ENCODE data around the gene MAPK7. TPM values are rescaled to one million over a fixed set of nuclear protein-coding genes. Genes with fewer than 3 reads are reported as not detected.

Gene MAPK7
- polyA plus RNA-seq, 2 of the 4 experiments (the other 2 are of a cell fraction) = 7.2 to 25.8 TPM

DNA sequence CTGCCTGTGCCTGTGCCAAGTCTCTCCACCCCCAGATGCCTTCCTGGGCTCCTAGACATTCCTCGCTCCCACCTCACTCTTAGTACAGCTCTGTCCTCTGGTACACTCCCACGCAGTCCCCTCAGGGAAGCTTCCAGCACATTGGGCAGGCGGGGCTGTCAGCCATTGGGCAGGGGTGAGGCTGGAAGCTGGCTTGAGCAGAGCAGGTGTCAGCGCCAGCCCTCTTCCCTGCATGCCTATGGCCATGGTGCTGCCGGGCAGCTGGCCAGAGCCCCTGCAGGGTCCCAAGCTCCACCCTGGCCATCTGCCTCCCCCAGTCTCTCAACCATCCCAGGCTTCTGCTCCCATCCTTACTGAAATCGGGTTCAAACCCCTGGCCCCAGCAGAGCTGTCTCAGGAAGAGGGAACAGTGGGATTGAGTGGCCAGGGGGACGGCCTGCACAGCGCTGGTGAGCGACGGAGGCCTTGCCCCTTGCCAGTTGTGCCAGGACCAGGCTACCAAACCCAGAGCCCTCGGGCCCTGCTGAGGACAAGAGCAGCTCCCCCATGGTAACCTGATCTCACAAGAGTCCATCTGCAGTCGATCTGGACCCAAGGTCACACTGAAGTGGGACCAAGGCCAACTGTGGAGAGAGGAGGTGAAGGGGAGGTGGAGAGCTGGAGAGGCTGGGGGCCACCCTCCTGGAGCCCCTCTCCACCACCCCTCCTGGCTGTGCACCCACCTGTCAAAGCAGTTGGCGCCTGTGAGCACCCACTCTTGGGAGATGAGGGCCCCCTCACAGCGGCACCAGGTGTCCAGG lies 13.4 kb upstream of the MAPK7 start:
- ChIA-PET POLR2A (interaction anchor here (1.8 kb wide), 1 partner anchor 13 kb away, joined by 15 read pairs; the partner anchor contains the start of gene MAPK7), CTCF (interaction anchor here (0.9 to 14.6 kb wide), 15 partner anchors 8 to 399 kb away, joined by 3 to 362 read pairs (median 6); partner anchors contain the start of genes MAPK7 and MFAP4)
- TF ChIP-seq CEBPB (IDR thresholded peaks at IDR 0.05) (no peak), TP53 (CRISPR knock-in tag; IDR thresholded peaks at IDR 0.05) (no peak), RAD21 (conservative IDR thresholded peaks at IDR 0.05 in 1 of 2, IDR thresholded peaks at IDR 0.05 in 1 of 2) (no peak), POLR2AphosphoS2 (conservative IDR thresholded peaks at IDR 0.05; ENCODE audit: low read length) (no peak)
- peak overlapping the region in 1 of 2 experiments; percentile 6; a peak in 1 of 6 replicates for H3K27ac ChIP-seq
- 80% methylated on average over 14 of the region's 14 CpGs for WGBS (ENCODE audit: missing lambda C conversion rate)
- no peak for ATAC-seq
- H3K4me1 ChIP-seq = peaks cover 30% of the 10 kb centered on the region
- H3K4me2 ChIP-seq = no peak overlapping the region
- no peak for DNase-seq (ENCODE audit: low read depth in 1 of 2, low spot score in 1 of 2)
- no peak overlapping the region for H3K4me3 ChIP-seq
- H3K9me3 ChIP-seq = no peaks in the 10 kb centered on the region
- FAIRE-seq = no peak

GRCh38 chr17:19365499-19365817 lies 12.8 kb upstream of the MAPK7 start:
- Histone ChIP-seq H3K4me3 (no peak overlapping the region), H3K4me2 (no peak overlapping the region), H3K9me3 (no peaks in the 10 kb centered on the region), H3K4me1 (peaks cover 30% of the 10 kb centered on the region), H3K27ac (no peak overlapping the region; a peak in 1 of 6 replicates)
- ATAC-seq (no peak), FAIRE-seq (no peak), DNase-seq (ENCODE audit: low read depth in 1 of 2, low spot score in 1 of 2) (no peak)
- ChIA-PET CTCF (interaction anchor here (0.6 to 14.6 kb wide), 14 partner anchors 8 to 399 kb away, joined by 3 to 362 read pairs (median 4); partner anchors contain the start of gene MAPK7), POLR2A (interaction anchor here (1.8 kb wide), 1 partner anchor 12 kb away, joined by 15 read pairs; the partner anchor contains the start of gene MAPK7)
- TF ChIP-seq JUN (IDR thresholded peaks at IDR 0.05) (no peak), NFE2L2 (conservative IDR thresholded peaks at IDR 0.05; ENCODE audit: low read length) (no peak), ESRRA (IDR thresholded peaks at IDR 0.05; ENCODE audit: borderline replicate concordance, low read length) (no peak), FOSL2 (IDR thresholded peaks at IDR 0.05) (no peak), FOSL2 (CRISPR knock-in tag; IDR thresholded peaks at IDR 0.05) (no peak), HOXA7 (CRISPR knock-in tag; IDR thresholded peaks at IDR 0.05) (no peak), RARB (CRISPR knock-in tag; IDR thresholded peaks at IDR 0.05) (no peak), KDM5A (IDR thresholded peaks at IDR 0.05) (no peak), FOXS1 (CRISPR knock-in tag; IDR thresholded peaks at IDR 0.05) (no peak), PHF8 (IDR thresholded peaks at IDR 0.05; ENCODE audit: borderline replicate concordance, low read depth) (no peak), MAX (IDR thresholded peaks at IDR 0.05) (no peak), SMC3 (IDR thresholded peaks at IDR 0.05) (no peak), GATA3 (IDR thresholded peaks at IDR 0.05; ENCODE audit: borderline replicate concordance) (no peak)
- TF ChIP-seq, protein P1, sequence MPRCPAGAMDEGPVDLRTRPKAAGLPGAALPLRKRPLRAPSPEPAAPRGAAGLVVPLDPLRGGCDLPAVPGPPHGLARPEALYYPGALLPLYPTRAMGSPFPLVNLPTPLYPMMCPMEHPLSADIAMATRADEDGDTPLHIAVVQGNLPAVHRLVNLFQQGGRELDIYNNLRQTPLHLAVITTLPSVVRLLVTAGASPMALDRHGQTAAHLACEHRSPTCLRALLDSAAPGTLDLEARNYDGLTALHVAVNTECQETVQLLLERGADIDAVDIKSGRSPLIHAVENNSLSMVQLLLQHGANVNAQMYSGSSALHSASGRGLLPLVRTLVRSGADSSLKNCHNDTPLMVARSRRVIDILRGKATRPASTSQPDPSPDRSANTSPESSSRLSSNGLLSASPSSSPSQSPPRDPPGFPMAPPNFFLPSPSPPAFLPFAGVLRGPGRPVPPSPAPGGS (IDR thresholded peaks at IDR 0.05) = no peak
- WGBS (ENCODE audit: missing lambda C conversion rate) = 81% methylated on average over 4 of the region's 4 CpGs

DNA sequence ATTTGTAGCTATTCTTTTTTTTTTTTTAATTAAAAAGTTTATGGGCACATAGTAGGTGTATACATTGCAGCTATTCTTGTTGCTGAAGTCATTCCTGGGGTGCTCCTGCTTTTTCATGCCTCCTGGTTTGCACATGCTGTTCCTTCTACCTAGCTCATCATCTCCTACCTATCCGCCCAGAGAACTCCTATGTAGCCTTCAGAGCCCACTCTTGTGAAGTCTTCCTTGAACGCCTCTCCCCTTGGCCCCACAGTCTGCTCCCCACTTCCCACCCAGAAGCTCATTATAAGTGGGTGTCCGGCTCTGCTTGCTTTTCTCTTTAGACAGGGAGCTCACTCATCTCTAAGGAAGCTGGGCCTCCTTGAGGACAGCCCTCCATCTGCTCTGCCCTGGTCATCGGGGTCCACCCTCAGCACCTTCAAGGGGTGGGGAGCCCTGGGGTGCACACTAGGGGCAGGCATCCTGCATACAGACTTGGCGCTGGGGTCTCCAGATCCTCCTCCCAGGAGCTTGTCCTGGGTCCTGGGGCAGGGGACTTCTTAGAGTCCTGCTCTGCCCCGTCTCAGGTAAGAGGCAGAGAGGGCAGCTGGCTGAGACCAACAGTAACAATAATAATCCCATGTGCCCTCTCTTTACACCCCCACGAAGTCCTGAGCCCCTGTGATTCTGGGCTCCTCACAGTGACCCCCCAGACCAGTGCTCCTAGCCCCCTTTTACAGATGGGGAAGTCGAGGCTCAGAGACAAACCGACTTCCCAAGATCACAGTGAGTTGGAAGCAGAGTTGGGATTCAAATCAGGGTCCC lies 12.3 kb upstream of the MAPK7 start:
- POLR2A ChIA-PET = interaction anchor here (0.8 to 1.8 kb wide), 2 partner anchors 12 kb away, joined by 4 to 15 read pairs; partner anchors contain the start of gene MAPK7
- TF ChIP-seq, protein P2, sequence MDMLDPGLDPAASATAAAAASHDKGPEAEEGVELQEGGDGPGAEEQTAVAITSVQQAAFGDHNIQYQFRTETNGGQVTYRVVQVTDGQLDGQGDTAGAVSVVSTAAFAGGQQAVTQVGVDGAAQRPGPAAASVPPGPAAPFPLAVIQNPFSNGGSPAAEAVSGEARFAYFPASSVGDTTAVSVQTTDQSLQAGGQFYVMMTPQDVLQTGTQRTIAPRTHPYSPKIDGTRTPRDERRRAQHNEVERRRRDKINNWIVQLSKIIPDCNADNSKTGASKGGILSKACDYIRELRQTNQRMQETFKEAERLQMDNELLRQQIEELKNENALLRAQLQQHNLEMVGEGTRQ (IDR thresholded peaks at IDR 0.05) = no peak
- TF ChIP-seq JUNB (IDR thresholded peaks at IDR 0.05) (no peak), CHD2 (IDR thresholded peaks at IDR 0.05; ENCODE audit: low read length, partially characterized antibody) (no peak), POLR2A (IDR thresholded peaks at IDR 0.05; ENCODE audit: low read length) (no peak), CEBPB (IDR thresholded peaks at IDR 0.05) (no peak)
- TF ChIP-seq, protein P3, sequence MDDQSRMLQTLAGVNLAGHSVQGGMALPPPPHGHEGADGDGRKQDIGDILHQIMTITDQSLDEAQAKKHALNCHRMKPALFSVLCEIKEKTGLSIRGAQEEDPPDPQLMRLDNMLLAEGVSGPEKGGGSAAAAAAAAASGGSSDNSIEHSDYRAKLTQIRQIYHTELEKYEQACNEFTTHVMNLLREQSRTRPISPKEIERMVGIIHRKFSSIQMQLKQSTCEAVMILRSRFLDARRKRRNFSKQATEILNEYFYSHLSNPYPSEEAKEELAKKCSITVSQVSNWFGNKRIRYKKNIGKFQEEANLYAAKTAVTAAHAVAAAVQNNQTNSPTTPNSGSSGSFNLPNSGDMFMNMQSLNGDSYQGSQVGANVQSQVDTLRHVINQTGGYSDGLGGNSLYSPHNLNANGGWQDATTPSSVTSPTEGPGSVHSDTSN (IDR thresholded peaks at IDR 0.05) = no peak
- CTCF ChIA-PET = interaction anchor here (0.6 to 14.6 kb wide), 15 partner anchors 9 to 398 kb away, joined by 3 to 362 read pairs (median 4); partner anchors contain the start of gene MAPK7

More for the DNA sequence above, 12.3 kb upstream of the MAPK7 start:
- H3K9me3 ChIP-seq = no peaks in the 10 kb centered on the region
- ATAC-seq (no peak), DNase-seq (ENCODE audit: low read depth in 1 of 2, low spot score in 1 of 2) (no peak), FAIRE-seq (no peak)
- 68% methylated on average over 9 of the region's 9 CpGs for WGBS (ENCODE audit: missing lambda C conversion rate)
- no peak overlapping the region for H3K4me3 ChIP-seq
- H3K4me2 ChIP-seq = no peak overlapping the region
- peaks cover 29% of the 10 kb centered on the region for H3K4me1 ChIP-seq
- no peak overlapping the region for H3K27ac ChIP-seq
